HG02970 (cell line): ENCODE results near the gene ARFGAP1.

ENCODE experiments used
- ATAC-seq: cut with Tn5 transposase; IDR thresholded peaks from one replicate; pipeline ENCODE4 v1.9.1; 2021; ENCODE audit warnings: mild to moderate bottlenecking, moderate library complexity, moderate number of reproducible peaks; ENCODE audit not compliant: unreplicated experiment, low FRiP score

ARFGAP1 gene

GRCh38 chr20:63317061-63317460, 44.4 kb downstream of the ARFGAP1 start:
- no peak for ATAC-seq

GRCh38 chr20:63317601-63318291, 45.1 kb downstream of the ARFGAP1 start:
- ATAC-seq: no peak

- no peak for ATAC-seq
These were observed 46.0 kb downstream of the ARFGAP1 start for GRCh38 chr20:63318391-63319163.

GRCh38 chr20:63319164-63320040, 46.8 kb downstream of the ARFGAP1 start:
- no peak for ATAC-seq

- ATAC-seq: no peak
These were observed 47.5 kb downstream of the ARFGAP1 start for GRCh38 chr20:63320041-63320511.

GRCh38 chr20:63320616-63321147, 48.1 kb downstream of the ARFGAP1 start:
- no peak for ATAC-seq

GRCh38 chr20:63321148-63321831, 48.7 kb downstream of the ARFGAP1 start:
- no peak for ATAC-seq

- no peak for ATAC-seq
These were observed 49.7 kb downstream of the ARFGAP1 start for GRCh38 chr20:63322146-63322932.

GRCh38 chr20:63322933-63323273, 50.3 kb downstream of the ARFGAP1 start:
- no peak for ATAC-seq

- no peak for ATAC-seq
These were observed 50.9 kb downstream of the ARFGAP1 start for GRCh38 chr20:63323357-63323981.

GRCh38 chr20:63325021-63325471, 52.4 kb downstream of the ARFGAP1 start:
- ATAC-seq: no peak

GRCh38 chr20:63325554-63326313, 53.1 kb downstream of the ARFGAP1 start:
- ATAC-seq: no peak

- no peak for ATAC-seq
These were observed 54.0 kb downstream of the ARFGAP1 start for GRCh38 chr20:63326314-63327230.

- no peak for ATAC-seq
These were observed 54.7 kb downstream of the ARFGAP1 start for GRCh38 chr20:63327231-63327745.

- no peak for ATAC-seq
These were observed 55.5 kb downstream of the ARFGAP1 start for GRCh38 chr20:63328026-63328700.

GRCh38 chr20:63328718-63329275, 56.2 kb downstream of the ARFGAP1 start:
- no peak for ATAC-seq
